WTC11 (cell line): ENCODE data around the gene GRM5. TPM values are rescaled to one million over a fixed set of nuclear protein-coding genes. Genes with fewer than 3 reads are reported as not detected.

Experiments used
- ATAC-seq: fragments of 200-7000 bp; cut with Tn5 transposase; 2 replicates; pipeline ENCODE4 v1.10.0; 2021; ENCODE audit warnings: mild to moderate bottlenecking, moderate library complexity
- CTCF ChIA-PET: fragments of 300-600 bp; sonication (Branson Sonifier 250); formaldehyde crosslinking; loops from one replicate; lab custom pipeline; 2021; ENCODE audit warnings: antibody characterized with exemption; lab: Charles Lee
- POLR2A ChIA-PET: fragments of 350-600 bp; sonication (Branson Sonifier 250); formaldehyde crosslinking; loops from one replicate; lab custom pipeline; 2021; ENCODE audit warnings: antibody characterized with exemption; lab: Charles Lee
- DNase-seq: peaks from one replicate; pipeline ENCODE4 v3.0.0; 2021; ENCODE audit warnings: low spot score
- H3K27ac Mint-ChIP-seq: 2 replicates; pipeline ENCODE4 v1.8.0; 2021; ENCODE audit warnings: mixed read lengths
- H3K27me3 Mint-ChIP-seq: 2 replicates; pipeline ENCODE4 v1.8.0; 2021; ENCODE audit warnings: low read depth, mild to moderate bottlenecking, moderate library complexity, mixed read lengths
- H3K36me3 Mint-ChIP-seq: 2 replicates; pipeline ENCODE4 v1.8.0; 2021; ENCODE audit warnings: mixed read lengths
- H3K4me1 Mint-ChIP-seq: 2 replicates; pipeline ENCODE4 v1.8.0; 2022; ENCODE audit warnings: mixed read lengths
- H3K4me3 Mint-ChIP-seq: 2 replicates; pipeline ENCODE4 v1.8.0; 2021; ENCODE audit warnings: mild to moderate bottlenecking, moderate library complexity, mixed read lengths
- H3K9me3 Mint-ChIP-seq: 2 replicates; pipeline ENCODE4 v1.8.0; 2021; ENCODE audit warnings: mixed read lengths
- ATF6 ChIP-seq: sonication (generic); formaldehyde crosslinking; IDR thresholded peaks from 2 replicates; pipeline ENCODE4 v1.8.1; 2023; ENCODE audit warnings: mild to moderate bottlenecking, missing genetic modification reagents
- CBFB ChIP-seq: sonication (generic); formaldehyde crosslinking; IDR thresholded peaks from 2 replicates; pipeline ENCODE4 v1.8.1; 2022; ENCODE audit warnings: mild to moderate bottlenecking, low read depth, missing genetic modification reagents
- CREB1 ChIP-seq: sonication (generic); formaldehyde crosslinking; IDR thresholded peaks from 2 replicates; pipeline ENCODE4 v1.8.0; 2023; ENCODE audit warnings: mild to moderate bottlenecking, missing genetic modification reagents
- CREM ChIP-seq: sonication (generic); formaldehyde crosslinking; IDR thresholded peaks from 2 replicates; pipeline ENCODE4 v1.8.1; 2022; ENCODE audit warnings: mild to moderate bottlenecking, missing genetic modification reagents, moderate library complexity
- E2F4 ChIP-seq: sonication (generic); formaldehyde crosslinking; IDR thresholded peaks from 2 replicates; pipeline ENCODE4 v1.8.1; 2022; ENCODE audit warnings: low read depth, mild to moderate bottlenecking, moderate library complexity, missing genetic modification reagents, borderline replicate concordance
- ELF4 ChIP-seq: sonication (generic); formaldehyde crosslinking; IDR thresholded peaks from 2 replicates; pipeline ENCODE4 v1.8.1; 2022; ENCODE audit warnings: low read depth, mild to moderate bottlenecking, moderate library complexity, missing genetic modification reagents
- IRF1 ChIP-seq: sonication (generic); formaldehyde crosslinking; IDR thresholded peaks from 2 replicates; pipeline ENCODE4 v1.8.0; 2023; ENCODE audit warnings: missing genetic modification reagents
- MYBL2 ChIP-seq: sonication (generic); formaldehyde crosslinking; IDR thresholded peaks from 2 replicates; pipeline ENCODE4 v1.8.1; 2023; ENCODE audit warnings: mild to moderate bottlenecking, moderate library complexity, missing genetic modification reagents
- NR1H2 ChIP-seq: sonication (generic); formaldehyde crosslinking; IDR thresholded peaks from 2 replicates; pipeline ENCODE4 v1.9.0; 2021; ENCODE audit warnings: mild to moderate bottlenecking, moderate library complexity, missing genetic modification reagents
- RORB ChIP-seq: fragments of 250-450 bp; sonication (Bioruptor Pico); IDR thresholded peaks from 2 replicates; pipeline ENCODE4 v1.9.0; 2021; ENCODE audit warnings: mild to moderate bottlenecking
- SMAD4 ChIP-seq: sonication (generic); formaldehyde crosslinking; IDR thresholded peaks from 2 replicates; pipeline ENCODE4 v1.8.0; 2022; ENCODE audit warnings: mild to moderate bottlenecking, missing genetic modification reagents
- TP53 ChIP-seq: sonication (generic); formaldehyde crosslinking; IDR thresholded peaks from 2 replicates; pipeline ENCODE4 v1.8.1; 2023; ENCODE audit warnings: mild to moderate bottlenecking, missing genetic modification reagents
- ZNF232 ChIP-seq: sonication (generic); formaldehyde crosslinking; IDR thresholded peaks from 2 replicates; pipeline ENCODE4 v1.8.0; 2022; ENCODE audit warnings: mild to moderate bottlenecking, missing genetic modification reagents
- ZNF416 ChIP-seq: fragments of 250-450 bp; sonication (Bioruptor Pico); IDR thresholded peaks from 2 replicates; pipeline ENCODE4 v1.9.0; 2021; ENCODE audit warnings: mild to moderate bottlenecking, inconsistent platforms
- ZNF671 ChIP-seq: fragments of 250-450 bp; sonication (Bioruptor Pico); IDR thresholded peaks from 2 replicates; pipeline ENCODE4 v1.8.0; 2021; ENCODE audit warnings: mild to moderate bottlenecking
- total RNA-seq: library from RNA; stranded (reverse); gene quantifications from 3 replicates; pipeline ENCODE4 v1.2.3, GENCODE V29; 2021
- TF ChIP-seq, protein P1 (sequence below): sonication (generic); formaldehyde crosslinking; IDR thresholded peaks from 2 replicates; pipeline ENCODE4 v1.8.1; 2023; ENCODE audit warnings: mild to moderate bottlenecking, moderate library complexity, missing genetic modification reagents
- TF ChIP-seq, protein P2 (sequence below): fragments of 250-450 bp; sonication (Bioruptor Pico); IDR thresholded peaks from 2 replicates; pipeline ENCODE4 v1.8.0; 2021; ENCODE audit warnings: mild to moderate bottlenecking
- TF ChIP-seq, protein P3 (sequence below): sonication (generic); formaldehyde crosslinking; conservative IDR thresholded peaks from 2 replicates; pipeline ENCODE4 v1.8.1; 2023; ENCODE audit warnings: mild to moderate bottlenecking, low read depth, missing genetic modification reagents, moderate library complexity
- TF ChIP-seq, protein P4 (sequence below): sonication (generic); formaldehyde crosslinking; IDR thresholded peaks from 2 replicates; pipeline ENCODE4 v1.8.0; 2022; ENCODE audit warnings: mild to moderate bottlenecking, missing genetic modification reagents

GRM5 gene
- total RNA-seq, 1 experiment from 2014 or later = 0.13 TPM

DNA sequence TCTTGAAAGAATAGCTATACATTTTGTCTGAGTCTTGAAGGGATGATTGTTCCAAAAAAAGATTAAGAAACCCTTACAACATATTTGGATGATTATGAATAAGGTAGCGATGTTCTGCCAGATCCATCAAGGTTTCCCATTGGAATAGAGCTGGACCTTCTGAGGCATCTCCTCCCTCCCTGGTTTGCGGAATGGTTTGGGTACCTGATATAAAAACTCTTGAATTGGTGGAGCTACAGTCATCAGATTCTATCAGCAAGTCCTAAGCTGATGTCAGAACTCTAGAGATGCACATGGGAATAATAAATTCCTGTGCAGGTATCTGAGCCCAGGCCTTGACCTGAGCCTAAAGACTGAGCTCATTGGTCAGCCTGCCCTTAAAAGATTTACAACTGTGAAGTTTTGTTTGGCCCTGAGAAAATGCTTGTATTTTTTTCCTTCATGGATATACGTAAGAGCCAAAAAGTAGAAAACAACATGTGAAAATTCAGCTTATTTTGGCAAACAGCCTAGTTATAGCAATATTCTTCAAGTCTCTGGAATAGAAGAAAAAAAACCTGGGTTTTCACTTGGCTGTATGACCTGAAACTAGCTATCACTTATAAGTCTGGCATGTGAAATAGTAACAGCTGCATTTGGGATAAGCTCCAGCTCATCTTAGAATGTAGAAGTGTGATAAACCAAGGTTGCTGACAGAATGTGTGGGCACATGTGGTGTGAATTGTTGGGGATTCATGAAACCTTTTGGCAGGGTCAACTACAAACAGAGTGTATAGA is 462.5 kb downstream of the GRM5 start:
- DNase-seq (no peak), ATAC-seq (no peak)
- Mint-ChIP-seq H3K4me3 (no peak overlapping the region), H3K36me3 (no peaks in the 10 kb centered on the region), H3K27me3 (peaks cover 3% of the 10 kb centered on the region; the same call in 1 of the 2 replicates), H3K27ac (no peak overlapping the region), H3K9me3 (peaks cover 8% of the 10 kb centered on the region), H3K4me1 (no peaks in the 10 kb centered on the region)
- CTCF ChIA-PET = no interaction called here
- TF ChIP-seq, protein P1, sequence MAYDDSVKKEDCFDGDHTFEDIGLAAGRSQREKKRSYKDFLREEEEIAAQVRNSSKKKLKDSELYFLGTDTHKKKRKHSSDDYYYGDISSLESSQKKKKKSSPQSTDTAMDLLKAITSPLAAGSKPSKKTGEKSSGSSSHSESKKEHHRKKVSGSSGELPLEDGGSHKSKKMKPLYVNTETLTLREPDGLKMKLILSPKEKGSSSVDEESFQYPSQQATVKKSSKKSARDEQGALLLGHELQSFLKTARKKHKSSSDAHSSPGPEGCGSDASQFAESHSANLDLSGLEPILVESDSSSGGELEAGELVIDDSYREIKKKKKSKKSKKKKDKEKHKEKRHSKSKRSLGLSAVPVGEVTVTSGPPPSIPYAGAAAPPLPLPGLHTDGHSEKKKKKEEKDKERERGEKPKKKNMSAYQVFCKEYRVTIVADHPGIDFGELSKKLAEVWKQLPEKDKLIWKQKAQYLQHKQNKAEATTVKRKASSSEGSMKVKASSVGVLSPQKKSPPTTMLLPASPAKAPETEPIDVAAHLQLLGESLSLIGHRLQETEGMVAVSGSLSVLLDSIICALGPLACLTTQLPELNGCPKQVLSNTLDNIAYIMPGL (CRISPR knock-in tag) = no peak
- TF ChIP-seq E2F4 (CRISPR knock-in tag) (no peak), CREM (no peak)
- TF ChIP-seq, protein P2, sequence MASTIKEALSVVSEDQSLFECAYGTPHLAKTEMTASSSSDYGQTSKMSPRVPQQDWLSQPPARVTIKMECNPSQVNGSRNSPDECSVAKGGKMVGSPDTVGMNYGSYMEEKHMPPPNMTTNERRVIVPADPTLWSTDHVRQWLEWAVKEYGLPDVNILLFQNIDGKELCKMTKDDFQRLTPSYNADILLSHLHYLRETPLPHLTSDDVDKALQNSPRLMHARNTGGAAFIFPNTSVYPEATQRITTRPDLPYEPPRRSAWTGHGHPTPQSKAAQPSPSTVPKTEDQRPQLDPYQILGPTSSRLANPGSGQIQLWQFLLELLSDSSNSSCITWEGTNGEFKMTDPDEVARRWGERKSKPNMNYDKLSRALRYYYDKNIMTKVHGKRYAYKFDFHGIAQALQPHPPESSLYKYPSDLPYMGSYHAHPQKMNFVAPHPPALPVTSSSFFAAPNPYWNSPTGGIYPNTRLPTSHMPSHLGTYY (CRISPR knock-in tag) = no peak
- POLR2A ChIA-PET = no interaction called here

- ATAC-seq = no peak
- ChIA-PET POLR2A (no interaction called here), CTCF (interaction anchor here (0.8 kb wide), 1 partner anchor 45 kb away, joined by 4 read pairs; no protein-coding TSS in a partner anchor)
- H3K36me3 Mint-ChIP-seq = no peaks in the 10 kb centered on the region
- no peak for DNase-seq
- H3K9me3 Mint-ChIP-seq = no peaks in the 10 kb centered on the region
- TF ChIP-seq RORB (CRISPR knock-in tag) = no peak
- no peak for TF ChIP-seq ZNF416 (CRISPR knock-in tag)
- no peak for TF ChIP-seq ZNF232 (CRISPR knock-in tag)
- TF ChIP-seq CBFB (CRISPR knock-in tag) = no peak
- TF ChIP-seq ATF6 (CRISPR knock-in tag) = no peak
- TF ChIP-seq CREB1 (CRISPR knock-in tag) = no peak
- no peak for TF ChIP-seq TP53 (CRISPR knock-in tag)
- H3K4me3 Mint-ChIP-seq = no peak overlapping the region
- H3K4me1 Mint-ChIP-seq = peaks cover 4% of the 10 kb centered on the region
- H3K27me3 Mint-ChIP-seq = no peaks in the 10 kb centered on the region
- no peak overlapping the region for H3K27ac Mint-ChIP-seq
Observed at GRCh38 chr11:88597387-88597786, 468.4 kb downstream of the GRM5 start.

- peaks cover 4% of the 10 kb centered on the region for H3K4me1 Mint-ChIP-seq
- POLR2A ChIA-PET = no interaction called here
- ATAC-seq = no peak
- CTCF ChIA-PET = no interaction called here
- H3K27ac Mint-ChIP-seq = no peak overlapping the region
- no peaks in the 10 kb centered on the region for H3K9me3 Mint-ChIP-seq
- no peak for DNase-seq
- no peak overlapping the region for H3K4me3 Mint-ChIP-seq
- H3K27me3 Mint-ChIP-seq = no peaks in the 10 kb centered on the region
- H3K36me3 Mint-ChIP-seq = no peaks in the 10 kb centered on the region
- no peak for TF ChIP-seq MYBL2 (CRISPR knock-in tag)
- no peak for TF ChIP-seq IRF1 (CRISPR knock-in tag)
- TF ChIP-seq ELF4 = no peak
- TF ChIP-seq, protein P3, sequence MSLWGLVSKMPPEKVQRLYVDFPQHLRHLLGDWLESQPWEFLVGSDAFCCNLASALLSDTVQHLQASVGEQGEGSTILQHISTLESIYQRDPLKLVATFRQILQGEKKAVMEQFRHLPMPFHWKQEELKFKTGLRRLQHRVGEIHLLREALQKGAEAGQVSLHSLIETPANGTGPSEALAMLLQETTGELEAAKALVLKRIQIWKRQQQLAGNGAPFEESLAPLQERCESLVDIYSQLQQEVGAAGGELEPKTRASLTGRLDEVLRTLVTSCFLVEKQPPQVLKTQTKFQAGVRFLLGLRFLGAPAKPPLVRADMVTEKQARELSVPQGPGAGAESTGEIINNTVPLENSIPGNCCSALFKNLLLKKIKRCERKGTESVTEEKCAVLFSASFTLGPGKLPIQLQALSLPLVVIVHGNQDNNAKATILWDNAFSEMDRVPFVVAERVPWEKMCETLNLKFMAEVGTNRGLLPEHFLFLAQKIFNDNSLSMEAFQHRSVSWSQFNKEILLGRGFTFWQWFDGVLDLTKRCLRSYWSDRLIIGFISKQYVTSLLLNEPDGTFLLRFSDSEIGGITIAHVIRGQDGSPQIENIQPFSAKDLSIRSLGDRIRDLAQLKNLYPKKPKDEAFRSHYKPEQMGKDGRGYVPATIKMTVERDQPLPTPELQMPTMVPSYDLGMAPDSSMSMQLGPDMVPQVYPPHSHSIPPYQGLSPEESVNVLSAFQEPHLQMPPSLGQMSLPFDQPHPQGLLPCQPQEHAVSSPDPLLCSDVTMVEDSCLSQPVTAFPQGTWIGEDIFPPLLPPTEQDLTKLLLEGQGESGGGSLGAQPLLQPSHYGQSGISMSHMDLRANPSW (CRISPR knock-in tag) = no peak
- TF ChIP-seq ZNF232 (CRISPR knock-in tag) = no peak
- TF ChIP-seq NR1H2 = no peak
- no peak for TF ChIP-seq SMAD4
- TF ChIP-seq, protein P4, sequence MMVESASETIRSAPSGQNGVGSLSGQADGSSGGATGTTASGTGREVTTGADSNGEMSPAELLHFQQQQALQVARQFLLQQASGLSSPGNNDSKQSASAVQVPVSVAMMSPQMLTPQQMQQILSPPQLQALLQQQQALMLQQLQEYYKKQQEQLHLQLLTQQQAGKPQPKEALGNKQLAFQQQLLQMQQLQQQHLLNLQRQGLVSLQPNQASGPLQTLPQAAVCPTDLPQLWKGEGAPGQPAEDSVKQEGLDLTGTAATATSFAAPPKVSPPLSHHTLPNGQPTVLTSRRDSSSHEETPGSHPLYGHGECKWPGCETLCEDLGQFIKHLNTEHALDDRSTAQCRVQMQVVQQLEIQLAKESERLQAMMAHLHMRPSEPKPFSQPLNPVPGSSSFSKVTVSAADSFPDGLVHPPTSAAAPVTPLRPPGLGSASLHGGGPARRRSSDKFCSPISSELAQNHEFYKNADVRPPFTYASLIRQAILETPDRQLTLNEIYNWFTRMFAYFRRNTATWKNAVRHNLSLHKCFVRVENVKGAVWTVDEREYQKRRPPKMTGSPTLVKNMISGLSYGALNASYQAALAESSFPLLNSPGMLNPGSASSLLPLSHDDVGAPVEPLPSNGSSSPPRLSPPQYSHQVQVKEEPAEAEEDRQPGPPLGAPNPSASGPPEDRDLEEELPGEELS = no peak
- no peak for TF ChIP-seq ZNF671 (CRISPR knock-in tag)
Observed at GRCh38 chr11:88596786-88597185, 469.0 kb downstream of the GRM5 start.
